IMR-90 (cell line): Measurements from ENCODE around the gene LATS2. TPM values are rescaled to one million over a fixed set of nuclear protein-coding genes. Genes with fewer than 3 reads are reported as not detected.

Source experiments
- ATAC-seq: fragments of 200-7000 bp; cut with Tn5 transposase; 2 replicates; pipeline ENCODE4 v1.9.1; 2020; ENCODE audit warnings: low read depth, mild to moderate bottlenecking, moderate library complexity
- BruUV-seq: library from RNA; stranded (reverse); fragments of 400-500 nt; replicated peaks from 2 replicates; lab custom pipeline; 2021; lab: Mats Ljungman, UMichigan
- CTCF ChIA-PET: fragments of 300-600 bp; formaldehyde crosslinking; extraction: SDS; loops from one replicate; lab custom pipeline; 2021; ENCODE audit warnings: antibody characterized with exemption; lab: Yijun Ruan, JAX
- POLR2A ChIA-PET: fragments of 300-600 bp; sonication (Branson Sonifier 250); formaldehyde crosslinking; loops from one replicate; lab custom pipeline; 2022; ENCODE audit warnings: antibody characterized with exemption; ENCODE audit not compliant: unreplicated experiment; lab: Charles Lee
- DNase-seq: peaks from one replicate; pipeline ENCODE4 v3.0.0; 2013
- H2AFZ ChIP-seq: replicated peaks from 2 replicates; pipeline ENCODE3; 2013; ENCODE audit warnings: low read length, mild to moderate bottlenecking; ENCODE audit not compliant: poor library complexity
- H2AK5ac ChIP-seq: 2 replicates; pipeline ENCODE4 v1.6.1; 2013; ENCODE audit warnings: low read depth, low read length, inconsistent platforms
- H2AK9ac ChIP-seq: replicated peaks from 2 replicates; pipeline ENCODE3; 2013; ENCODE audit warnings: mild to moderate bottlenecking, low read depth, low read length, moderate library complexity; ENCODE audit not compliant: poor library complexity
- H2BK120ac ChIP-seq: 2 replicates; pipeline ENCODE4 v1.6.1; 2013; ENCODE audit warnings: low read depth, low read length, inconsistent platforms
- H2BK15ac ChIP-seq: 3 replicates; pipeline ENCODE4 v1.6.1; 2013; ENCODE audit warnings: low read depth, low read length, inconsistent platforms
- H2BK20ac ChIP-seq: 2 replicates; pipeline ENCODE4 v1.6.1; 2013; ENCODE audit warnings: low read depth, mild to moderate bottlenecking, inconsistent platforms, low read length, moderate library complexity
- H2BK5ac ChIP-seq: 2 replicates; pipeline ENCODE4 v1.6.1; 2013; ENCODE audit warnings: mild to moderate bottlenecking, low read depth, low read length, inconsistent platforms; ENCODE audit not compliant: poor library complexity, severe bottlenecking
- H3K14ac ChIP-seq: replicated peaks from 2 replicates; pipeline ENCODE4 v1.6.1; 2013; ENCODE audit warnings: low read depth, low read length, inconsistent platforms
- H3K18ac ChIP-seq: 2 replicates; pipeline ENCODE4 v1.6.1; 2013; ENCODE audit warnings: low read depth, low read length, control low read depth
- H3K23ac ChIP-seq: 2 replicates; pipeline ENCODE4 v1.6.1; 2013; ENCODE audit warnings: low read depth, low read length, inconsistent platforms
- H3K27ac ChIP-seq: 2 replicates; pipeline ENCODE4 v1.5.1; 2013; ENCODE audit warnings: mild to moderate bottlenecking, control low read depth, low read length; ENCODE audit not compliant: insufficient read depth
- H3K27me3 ChIP-seq: 2 replicates; pipeline ENCODE4 v1.6.1; 2013; ENCODE audit warnings: low read length; ENCODE audit not compliant: control insufficient read depth, insufficient read depth
- H3K36me3 ChIP-seq: 2 replicates; pipeline ENCODE4 v1.6.1; 2013; ENCODE audit warnings: low read length, mixed read lengths; ENCODE audit not compliant: control insufficient read depth, insufficient read depth
- H3K4ac ChIP-seq: 2 replicates; pipeline ENCODE4 v1.6.1; 2013; ENCODE audit warnings: low read depth, low read length, inconsistent platforms
- H3K4me1 ChIP-seq: 2 replicates; pipeline ENCODE4 v1.6.1; 2013; ENCODE audit warnings: low read length, mixed read lengths; ENCODE audit not compliant: control insufficient read depth, insufficient read depth
- H3K4me2 ChIP-seq: 2 replicates; pipeline ENCODE4 v1.6.1; 2013; ENCODE audit warnings: low read depth, mild to moderate bottlenecking, control low read depth, low read length, moderate library complexity
- H3K4me3 ChIP-seq: 2 replicates; pipeline ENCODE4 v1.5.1; 2013; ENCODE audit warnings: low read depth, mild to moderate bottlenecking, control low read depth, low read length, moderate library complexity; ENCODE audit not compliant: insufficient read depth
- H3K56ac ChIP-seq: 2 replicates; pipeline ENCODE4 v1.6.1; 2013; ENCODE audit warnings: low read length, inconsistent platforms; ENCODE audit not compliant: insufficient read depth; ENCODE audit errors: extremely low read depth
- H3K79me1 ChIP-seq, 2 experiments: 2 replicates each; pipeline ENCODE4 v1.6.1; 2013; ENCODE audit warnings: low read length in 2 of 2, inconsistent platforms in 1 of 2, low read depth in 1 of 2
- H3K9ac ChIP-seq: 2 replicates; pipeline ENCODE4 v1.6.1; 2013; ENCODE audit warnings: low read depth, low read length, control low read depth
- H3K9me1 ChIP-seq: 2 replicates; pipeline ENCODE4 v1.6.1; 2013; ENCODE audit warnings: low read length, inconsistent platforms; ENCODE audit not compliant: insufficient read depth
- H3K9me3 ChIP-seq: 2 replicates; pipeline ENCODE4 v1.6.1; 2013; ENCODE audit warnings: low read length; ENCODE audit not compliant: control insufficient read depth, insufficient read depth
- H4K20me1 ChIP-seq: 2 replicates; pipeline ENCODE4 v1.6.1; 2013; ENCODE audit warnings: low read length, inconsistent platforms; ENCODE audit not compliant: insufficient read depth
- H4K5ac ChIP-seq: 2 replicates; pipeline ENCODE4 v1.6.1; 2013; ENCODE audit warnings: mild to moderate bottlenecking, low read depth, low read length, control low read depth
- H4K8ac ChIP-seq, 2 experiments: 2 replicates each; pipeline ENCODE4 v1.6.1; 2013; ENCODE audit warnings: low read depth in 2 of 2, low read length in 2 of 2, control low read depth in 1 of 2, inconsistent platforms in 1 of 2
- H4K91ac ChIP-seq: 2 replicates; pipeline ENCODE4 v1.6.1; 2013; ENCODE audit warnings: low read depth, low read length, inconsistent platforms; ENCODE audit not compliant: insufficient read depth
- CEBPB ChIP-seq: IDR thresholded peaks from 2 replicates; pipeline ENCODE4 v1.6.1; 2012; ENCODE audit warnings: low read depth, low read length, improper control_type of control experiment
- CHD1 ChIP-seq: IDR thresholded peaks from 2 replicates; pipeline ENCODE4 v1.6.1; 2012; ENCODE audit warnings: low read depth, low read length, improper control_type of control experiment
- ELK1 ChIP-seq: fragments of 150-350 bp; IDR thresholded peaks from 2 replicates; pipeline ENCODE4 v1.6.1; 2016; ENCODE audit warnings: low read depth, mild to moderate bottlenecking, low read length, moderate library complexity, borderline replicate concordance
- FOS ChIP-seq: fragments of 150-350 bp; IDR thresholded peaks from 2 replicates; pipeline ENCODE4 v1.6.1; 2016; ENCODE audit warnings: low read depth, low read length
- MAFK ChIP-seq: IDR thresholded peaks from 2 replicates; pipeline ENCODE4 v1.6.1; 2012; ENCODE audit warnings: low read depth, low read length, improper control_type of control experiment
- MXI1 ChIP-seq: IDR thresholded peaks from 2 replicates; pipeline ENCODE4 v1.6.1; 2012; ENCODE audit warnings: low read depth, mild to moderate bottlenecking, low read length, moderate library complexity, borderline replicate concordance
- POLR2A ChIP-seq: IDR thresholded peaks from 2 replicates; pipeline ENCODE4 v1.6.1; 2012; ENCODE audit warnings: mild to moderate bottlenecking, low read depth, low read length
- RCOR1 ChIP-seq: IDR thresholded peaks from 2 replicates; pipeline ENCODE4 v1.6.1; 2012; ENCODE audit warnings: mild to moderate bottlenecking, low read length, improper control_type of control experiment; ENCODE audit not compliant: insufficient replicate concordance
- SMC3 ChIP-seq: fragments of 150-350 bp; IDR thresholded peaks from 2 replicates; pipeline ENCODE4 v1.6.1; 2016; ENCODE audit warnings: low read depth, mild to moderate bottlenecking, antibody characterized with exemption, low read length, moderate library complexity
- USF2 ChIP-seq: fragments of 150-350 bp; IDR thresholded peaks from 2 replicates; pipeline ENCODE4 v1.6.1; 2017; ENCODE audit warnings: mild to moderate bottlenecking, antibody characterized with exemption, low read length, low read depth
- WGBS, 2 experiments: methylation state at CpG; one replicate each; pipeline versions ENCODE4 v1.1.5 to v1.1.7; 2013; ENCODE audit warnings: missing lambda C conversion rate in 2 of 2; ENCODE audit not compliant: insufficient read length in 1 of 2; ENCODE audit errors: extremely low coverage in 2 of 2; 5-methylcytosine and 5-hydroxymethylcytosine counted together
- dilution Hi-C: fragments of 300-500 bp; cut with HindIII; formaldehyde crosslinking; loops from one replicate; pipeline ENCODE4 v1.14.3; 2018; ENCODE audit warnings: low sequenced_read_pairs; ENCODE audit not compliant: unreplicated experiment
- in situ Hi-C: fragments of 300-500 bp; cut with MboI; formaldehyde crosslinking; loops from 3 replicates; pipeline ENCODE4 v1.14.3; 2019; ENCODE audit warnings: low sequenced_read_pairs, inconsistent platforms, mixed read lengths
- intact Hi-C: fragments of 100-400 bp; cut with micrococcal nuclease; formaldehyde crosslinking; loops from 2 replicates; pipeline ENCODE4 v1.10.0; 2022
- polyA plus RNA-seq, 3 experiments: library from polyadenylated mRNA; depleted of rRNA; stranded (reverse); fragments of >200 nt; gene quantifications; 2 replicates each; pipeline ENCODE4 v1.2.3, GENCODE V29; 2012; ENCODE audit warnings: low replicate concordance in 1 of 3
- total RNA-seq: library from RNA; depleted of rRNA; stranded (reverse); fragments of >200 nt; gene quantifications from 2 replicates; pipeline ENCODE4 v1.2.3, GENCODE V29; 2012

LATS2 gene
- total and polyA plus RNA-seq, 2 of the 4 experiments (the other 2 are of a cell fraction), result 12.7 to 22.4 TPM

- Histone ChIP-seq H2BK20ac (no peak overlapping the region), H3K23ac (no peak overlapping the region), H2BK15ac (no peak overlapping the region), H3K4ac (no peak overlapping the region), H2AK5ac (no peak overlapping the region), H4K20me1 (peaks cover 18% of the 10 kb centered on the region; the same call in 1 of the 2 replicates), H3K79me1 (peaks cover 28 to 55% of the 10 kb centered on the region in 2 experiments), H4K5ac (no peak overlapping the region), H3K4me1 (no peaks in the 10 kb centered on the region), H3K36me3 (peaks cover 40% of the 10 kb centered on the region), H3K9ac (no peak overlapping the region), H2BK120ac (no peak overlapping the region), H3K4me3 (no peak overlapping the region), H3K9me1 (peaks cover 2% of the 10 kb centered on the region; the same call in 1 of the 2 replicates), H3K56ac (no peak overlapping the region), H2AFZ (no peak overlapping the region), H2BK5ac (no peak overlapping the region), H3K4me2 (no peak overlapping the region), H4K91ac (no peak overlapping the region), H3K27ac (no peak overlapping the region), H4K8ac (no peak overlapping the region), H2AK9ac (no peak overlapping the region), H3K27me3 (no peaks in the 10 kb centered on the region), H3K14ac (no peak overlapping the region), H3K18ac (no peak overlapping the region), H3K9me3 (no peaks in the 10 kb centered on the region)
- ChIA-PET POLR2A (no interaction called here), CTCF (no interaction called here)
- intact Hi-C loops, result no loop called here
- ATAC-seq, result no peak
- in situ Hi-C loops, result no loop called here
- DNase-seq, result no peak
- no TSS peak for BruUV-seq
- TF ChIP-seq MXI1, result no peak
- no peak for TF ChIP-seq POLR2A
- no peak for TF ChIP-seq MAFK
- TF ChIP-seq CHD1, result no peak
- no peak for TF ChIP-seq ELK1
- TF ChIP-seq RCOR1, result no peak
- TF ChIP-seq FOS, result no peak
- no peak for TF ChIP-seq USF2
- TF ChIP-seq CEBPB, result no peak
- no peak for TF ChIP-seq SMC3
- dilution Hi-C loops, result no loop called here
- no CpG with 5 or more reads among the region's 8 CpGs for WGBS, 2 experiments
These were observed 87.4 kb downstream of the LATS2 start for GRCh38 chr13:20973886-20974425.
